ENCODE data around the gene KLLN.
"Not testable (repeated sequence)": the region's sequence is repeated elsewhere in the genome, so short reads cannot be mapped to it uniquely, and the experiment has no call there.

The KLLN gene

GRCh38 chr10:87863053-87863943 is at the start of gene KLLN, which contains the start of gene PTEN:
Gene KLLN, minus strand, starts transcription at chr10:87863533. Its CDS starts 1,046 bp downstream, at chr10:87862487.
Gene PTEN, plus strand, starts transcription at chr10:87863625. Its CDS starts 845 bp downstream, at chr10:87864470.
- DNase-seq (ENCODE audit: low read depth in 2 of 2), result peak; percentile 93 to 97
- peak within 1 kb of the TSS; percentile 87 to 92 for H3K4me3 ChIP-seq (replicated peaks in 1 of 2; ENCODE audit: low read depth in 2 of 2, low read length in 2 of 2)
- TF ChIP-seq, protein P1, sequence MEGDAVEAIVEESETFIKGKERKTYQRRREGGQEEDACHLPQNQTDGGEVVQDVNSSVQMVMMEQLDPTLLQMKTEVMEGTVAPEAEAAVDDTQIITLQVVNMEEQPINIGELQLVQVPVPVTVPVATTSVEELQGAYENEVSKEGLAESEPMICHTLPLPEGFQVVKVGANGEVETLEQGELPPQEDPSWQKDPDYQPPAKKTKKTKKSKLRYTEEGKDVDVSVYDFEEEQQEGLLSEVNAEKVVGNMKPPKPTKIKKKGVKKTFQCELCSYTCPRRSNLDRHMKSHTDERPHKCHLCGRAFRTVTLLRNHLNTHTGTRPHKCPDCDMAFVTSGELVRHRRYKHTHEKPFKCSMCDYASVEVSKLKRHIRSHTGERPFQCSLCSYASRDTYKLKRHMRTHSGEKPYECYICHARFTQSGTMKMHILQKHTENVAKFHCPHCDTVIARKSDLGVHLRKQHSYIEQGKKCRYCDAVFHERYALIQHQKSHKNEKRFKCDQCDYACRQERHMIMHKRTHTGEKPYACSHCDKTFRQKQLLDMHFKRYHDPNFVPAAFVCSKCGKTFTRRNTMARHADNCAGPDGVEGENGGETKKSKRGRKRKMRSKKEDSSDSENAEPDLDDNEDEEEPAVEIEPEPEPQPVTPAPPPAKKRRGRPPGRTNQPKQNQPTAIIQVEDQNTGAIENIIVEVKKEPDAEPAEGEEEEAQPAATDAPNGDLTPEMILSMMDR (IDR thresholded peaks at IDR 0.05; ENCODE audit: low read depth, low read length), result no peak

GRCh38 chr10:87903396-87903795 is 40.1 kb upstream of the KLLN start:
- DNase-seq (ENCODE audit: low read depth in 2 of 2); H3K4me3 ChIP-seq (replicated peaks in 1 of 2; ENCODE audit: low read depth in 2 of 2, low read length in 2 of 2): not testable (repeated sequence)

GRCh38 chr10:87897957-87898356 is 34.6 kb upstream of the KLLN start:
- not testable (repeated sequence) for H3K4me3 ChIP-seq (replicated peaks in 1 of 2; ENCODE audit: low read depth in 2 of 2, low read length in 2 of 2); DNase-seq (ENCODE audit: low read depth in 2 of 2)

DNA sequence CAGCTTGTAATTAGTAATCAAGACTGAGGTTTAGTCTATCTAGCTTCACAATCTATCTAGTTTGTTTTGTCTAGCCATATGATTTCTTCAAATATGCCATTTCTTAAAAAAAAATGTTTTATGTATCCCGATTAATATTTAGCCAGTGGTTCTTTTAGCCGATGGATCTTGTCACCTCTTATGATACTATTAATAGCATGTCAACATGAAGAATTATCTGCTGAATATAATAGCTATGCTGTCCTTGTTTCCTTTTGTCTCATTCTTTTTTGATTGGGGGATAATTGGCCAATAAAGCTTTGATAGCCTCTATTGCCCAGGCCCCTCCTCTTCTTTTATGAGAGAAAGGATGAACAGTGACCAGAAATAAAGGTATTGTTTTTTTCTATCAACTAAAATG is 32.9 kb upstream of the KLLN start:
- no peak for DNase-seq (ENCODE audit: low read depth in 2 of 2)
- no peak overlapping the region for H3K4me3 ChIP-seq (replicated peaks in 1 of 2; ENCODE audit: low read depth in 2 of 2, low read length in 2 of 2)
- TF ChIP-seq, protein P1 (IDR thresholded peaks at IDR 0.05; ENCODE audit: low read depth, low read length), result no peak

DNA sequence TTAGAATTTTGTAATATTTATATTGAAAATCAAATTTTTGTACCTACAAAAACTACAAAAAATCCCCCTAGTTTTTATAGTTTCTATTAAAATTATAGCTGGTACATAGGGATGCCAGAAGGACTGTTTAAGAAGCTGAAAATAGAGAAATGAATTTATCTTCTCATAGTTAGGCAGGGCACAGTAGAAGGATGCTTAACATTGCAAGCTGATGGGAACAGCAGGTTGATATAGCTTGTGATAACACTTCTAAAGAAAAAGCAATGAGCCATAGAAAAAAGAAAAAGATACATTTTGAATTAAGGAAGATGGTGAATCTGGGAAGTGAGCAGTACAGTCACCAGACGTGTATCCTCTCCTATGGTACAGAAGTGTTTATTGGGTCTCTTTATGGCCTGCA is 32.1 kb upstream of the KLLN start:
- H3K4me3 ChIP-seq (replicated peaks in 1 of 2; ENCODE audit: low read depth in 2 of 2, low read length in 2 of 2), result no peak overlapping the region
- TF ChIP-seq, protein P1 (IDR thresholded peaks at IDR 0.05; ENCODE audit: low read depth, low read length), result no peak
- no peak for DNase-seq (ENCODE audit: low read depth in 2 of 2)

DNA sequence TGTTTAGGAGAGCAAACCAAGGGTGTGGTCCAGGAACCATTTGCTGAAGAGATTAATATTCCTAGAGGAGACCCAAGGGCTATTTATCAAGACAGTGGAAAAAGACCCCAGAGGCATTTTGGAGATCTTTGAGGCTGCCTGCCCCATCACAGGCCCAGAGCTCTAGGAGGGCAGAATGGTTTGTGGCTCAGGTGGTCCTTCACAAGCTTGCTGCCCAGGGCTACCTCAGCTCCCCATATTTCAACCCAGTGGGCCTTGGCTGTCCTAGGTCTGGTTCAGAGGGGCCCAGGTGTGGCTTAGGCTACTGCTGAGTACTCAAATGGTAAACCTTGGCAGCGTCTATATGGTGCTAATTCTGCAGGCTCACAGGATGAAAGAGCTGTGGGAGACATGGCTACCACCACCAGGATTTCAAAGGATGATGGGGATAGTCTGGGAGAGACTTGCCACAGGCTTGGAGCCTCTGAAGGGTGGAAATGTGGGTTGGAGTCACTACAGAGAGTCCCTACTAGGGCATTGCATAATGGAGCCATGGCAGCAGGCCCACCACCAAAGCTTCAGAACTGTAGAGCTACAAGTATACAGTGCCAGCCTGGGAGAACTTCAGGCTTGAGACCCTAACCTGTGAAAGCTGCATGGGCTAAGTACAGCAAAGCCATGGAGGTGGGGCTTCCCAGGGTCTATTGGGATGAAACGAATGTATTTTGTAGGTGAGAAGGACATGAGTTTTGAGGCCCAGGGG is 24.4 kb upstream of the KLLN start:
- DNase-seq (ENCODE audit: low read depth in 2 of 2), result no peak
- no peak overlapping the region for H3K4me3 ChIP-seq (replicated peaks in 1 of 2; ENCODE audit: low read depth in 2 of 2, low read length in 2 of 2)
- TF ChIP-seq, protein P1 (IDR thresholded peaks at IDR 0.05; ENCODE audit: low read depth, low read length), result no peak

DNA sequence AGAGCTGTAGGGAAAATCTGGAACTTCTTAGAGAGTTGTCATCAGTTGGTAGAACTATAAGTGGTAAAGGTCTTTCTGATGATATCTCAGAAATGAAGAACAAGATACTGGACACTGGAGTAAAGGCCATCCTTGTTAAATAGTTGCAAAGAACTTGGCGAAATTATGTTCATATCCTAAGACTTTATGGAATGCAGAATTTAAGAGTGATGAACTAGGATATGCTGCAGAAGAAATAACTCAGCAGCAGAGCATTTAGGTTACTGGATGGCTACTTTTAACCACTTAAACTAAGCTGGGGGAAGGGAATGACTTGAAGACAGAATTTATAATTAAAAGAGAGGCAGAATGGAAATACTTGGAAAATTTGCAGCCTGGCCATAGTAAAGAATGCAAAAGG is 23.8 kb upstream of the KLLN start:
- H3K4me3 ChIP-seq (replicated peaks in 1 of 2; ENCODE audit: low read depth in 2 of 2, low read length in 2 of 2), result no peak overlapping the region
- no peak for DNase-seq (ENCODE audit: low read depth in 2 of 2)
- TF ChIP-seq, protein P1 (IDR thresholded peaks at IDR 0.05; ENCODE audit: low read depth, low read length), result no peak

All from cardiac fibroblast (primary cell).